Adrenal gland (tissue), 12 donors: ENCODE data around the gene KCNT1. TPM values are rescaled to one million over a fixed set of nuclear protein-coding genes. Genes with fewer than 3 reads are reported as not detected.

Source experiments
- DNase-seq, 7 donors: peaks; one replicate each; pipeline ENCODE4 v3.0.0-alpha.2; 2019 to 2020
- H3K27ac ChIP-seq, 5 donors: fragments of 200-600 bp; sonication (generic) in 4 of 5; 1 replicate in 3 of 5; 2 replicates in 2 of 5; pipeline versions ENCODE4 v1.5.1 to v1.8.0; 2016 to 2020; ENCODE audit warnings: mild to moderate bottlenecking in 1 of 5
- H3K27me3 ChIP-seq: fragments of 200-600 bp; 2 replicates; pipeline ENCODE4 v1.8.0; 2021
- H3K36me3 ChIP-seq, 2 donors: fragments of 200-600 bp; replicated peaks in 1 of 2; 1 replicate in 1 of 2; 2 replicates in 1 of 2; pipeline versions ENCODE4 v1.5.1 to v1.8.0; 2018 to 2022
- H3K4me1 ChIP-seq, 2 donors: fragments of 200-600 bp; replicated peaks in 1 of 2; 1 replicate in 1 of 2; 2 replicates in 1 of 2; pipeline versions ENCODE4 v1.5.1 to v1.8.0; 2018 to 2021
- H3K4me3 ChIP-seq, 4 donors: fragments of 200-600 bp; sonication (generic) in 3 of 4; one replicate each; pipeline ENCODE4 v1.5.1; 2016 to 2018
- H3K9me3 ChIP-seq, 3 donors: fragments of 200-600 bp; sonication (generic) in 1 of 3; replicated peaks in 1 of 3; 1 replicate in 2 of 3; 2 replicates in 1 of 3; pipeline versions ENCODE4 v1.5.1 to v1.8.0; 2016 to 2021
- POLR2A ChIP-seq, 2 donors: fragments of 450-650 bp; IDR thresholded peaks; one replicate each; pipeline ENCODE4 v1.6.1; 2017; ENCODE audit warnings: antibody characterized with exemption in 2 of 2, mild to moderate bottlenecking in 2 of 2, moderate library complexity in 1 of 2
- WGBS, 4 donors: extraction: QIAGEN DNeasy Blood & Tissue Kit in 2 of 4; methylation state at CpG; one replicate each; pipeline versions ENCODE4 v1.1.5 to v1.1.7; 2013 to 2017; 5-methylcytosine and 5-hydroxymethylcytosine counted together
- intact Hi-C, 2 donors: fragments of 100-400 bp; cut with DNase I; formaldehyde crosslinking; loops; one replicate each; pipeline versions ENCODE4 v1.14.1 to v1.15.0; 2022 to 2023
- polyA plus RNA-seq, 3 donors: library from polyadenylated mRNA; stranded (reverse); fragments of 200-250 nt in 2 of 3; fragments of 350-450 nt in 1 of 3; fragmentation: Illumina TruSeq in 1 of 3; extraction: RNeasy Lipid Tissue Mini Kit (QIAGEN cat#74804) in 1 of 3; gene quantifications; one replicate each; pipeline ENCODE4 v1.2.3, GENCODE V29; 2013 to 2014
- total RNA-seq, 9 donors: library from RNA; depleted of rRNA in 4 of 9; stranded (reverse); fragments of >200 nt in 4 of 9; fragments of 120-200 nt in 1 of 9; fragmentation: NEBNext Ultra II Directional in 1 of 9; extraction: Animal tissue kit (Norgen Biotek cat#: 25700) in 1 of 9; gene quantifications; one replicate each; pipeline versions ENCODE4 v1.1.0 to v1.2.4, GENCODE V29; 2013 to 2023
- TF ChIP-seq, protein P1 (sequence below), 6 experiments: fragments of 450-650 bp in 4 of 6; fragments of 200-600 bp in 2 of 6; sonication (generic) in 1 of 6; IDR thresholded peaks; 1 replicate in 5 of 6; 2 replicates in 1 of 6; pipeline versions ENCODE4 v1.5.1 to v1.8.0; 2016 to 2021; ENCODE audit warnings: antibody characterized with exemption in 6 of 6, mild to moderate bottlenecking in 2 of 6, moderate library complexity in 1 of 6
- donor health status: healthy with polysubstance abuse.
- donor health status: Bipolar disorder and iron deficiency.
- donor health status: DM: yes; HTN: yes; CAD: no.
- donor health status: DM: no; HTN: no; CAD: no.
- donor health status: DM: no; HTN: no; CAD: no.
- donor health status: DM: yes; HTN: yes; CAD: no.

The KCNT1 gene
- total and polyA plus RNA-seq, 12 donors, result 0.05 to 2.4 (median 0.24) TPM; not detected in 6

GRCh38 chr9:135826188-135826545 lies 124.2 kb downstream of the KCNT1 start:
- no peak overlapping the region for H3K27ac ChIP-seq
- TF ChIP-seq, protein P1, sequence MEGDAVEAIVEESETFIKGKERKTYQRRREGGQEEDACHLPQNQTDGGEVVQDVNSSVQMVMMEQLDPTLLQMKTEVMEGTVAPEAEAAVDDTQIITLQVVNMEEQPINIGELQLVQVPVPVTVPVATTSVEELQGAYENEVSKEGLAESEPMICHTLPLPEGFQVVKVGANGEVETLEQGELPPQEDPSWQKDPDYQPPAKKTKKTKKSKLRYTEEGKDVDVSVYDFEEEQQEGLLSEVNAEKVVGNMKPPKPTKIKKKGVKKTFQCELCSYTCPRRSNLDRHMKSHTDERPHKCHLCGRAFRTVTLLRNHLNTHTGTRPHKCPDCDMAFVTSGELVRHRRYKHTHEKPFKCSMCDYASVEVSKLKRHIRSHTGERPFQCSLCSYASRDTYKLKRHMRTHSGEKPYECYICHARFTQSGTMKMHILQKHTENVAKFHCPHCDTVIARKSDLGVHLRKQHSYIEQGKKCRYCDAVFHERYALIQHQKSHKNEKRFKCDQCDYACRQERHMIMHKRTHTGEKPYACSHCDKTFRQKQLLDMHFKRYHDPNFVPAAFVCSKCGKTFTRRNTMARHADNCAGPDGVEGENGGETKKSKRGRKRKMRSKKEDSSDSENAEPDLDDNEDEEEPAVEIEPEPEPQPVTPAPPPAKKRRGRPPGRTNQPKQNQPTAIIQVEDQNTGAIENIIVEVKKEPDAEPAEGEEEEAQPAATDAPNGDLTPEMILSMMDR (IDR thresholded peaks at IDR 0.05), result no peak
- TF ChIP-seq POLR2A (IDR thresholded peaks at IDR 0.05), result no peak
- peaks cover 0 to 30% of the 10 kb centered on the region in 2 donors for H3K36me3 ChIP-seq
- 87 to 98% (median 96%) methylated on average over 9 to 14 of the region's 14 CpGs for WGBS, 4 donors
- no peaks in the 10 kb centered on the region for H3K9me3 ChIP-seq
- intact Hi-C loops, result no loop called here
- H3K4me1 ChIP-seq, result no peaks in the 10 kb centered on the region
- no peaks in the 10 kb centered on the region for H3K27me3 ChIP-seq
- peak in 1 of 7 donors; percentile 43 for DNase-seq
- no peak overlapping the region for H3K4me3 ChIP-seq

- DNase-seq, result peak in 1 of 7 donors; percentile 3
- Histone ChIP-seq H3K4me1 (no peaks in the 10 kb centered on the region), H3K36me3 (peaks cover 0 to 20% of the 10 kb centered on the region in 2 donors), H3K9me3 (no peaks in the 10 kb centered on the region), H3K27ac (no peak overlapping the region), H3K4me3 (no peak overlapping the region), H3K27me3 (no peaks in the 10 kb centered on the region)
- intact Hi-C loops, result no loop called here
- 90 to 98% (median 96%) methylated on average over 12 of the region's 12 CpGs for WGBS, 4 donors
- TF ChIP-seq, protein P1 (IDR thresholded peaks at IDR 0.05), result no peak
- TF ChIP-seq POLR2A (IDR thresholded peaks at IDR 0.05), result no peak
Measured at GRCh38 chr9:135827301-135827700, 125.3 kb downstream of the KCNT1 start.

GRCh38 chr9:135827866-135828580 lies 126.0 kb downstream of the KCNT1 start:
- H3K36me3 ChIP-seq, result peaks cover 0 to 13% of the 10 kb centered on the region in 2 donors
- H3K4me1 ChIP-seq, result no peaks in the 10 kb centered on the region
- H3K27me3 ChIP-seq, result no peaks in the 10 kb centered on the region
- H3K27ac ChIP-seq, result no peak overlapping the region
- intact Hi-C loops, result no loop called here
- peak in 2 of 7 donors; percentile 15 to 30 for DNase-seq
- H3K4me3 ChIP-seq, result no peak overlapping the region
- 94 to 99% (median 97%) methylated on average over 9 to 13 of the region's 13 CpGs for WGBS, 4 donors
- H3K9me3 ChIP-seq, result no peaks in the 10 kb centered on the region
- TF ChIP-seq, protein P1 (IDR thresholded peaks at IDR 0.05), result no peak
- TF ChIP-seq POLR2A (IDR thresholded peaks at IDR 0.05), result no peak

- H3K9me3 ChIP-seq, result no peaks in the 10 kb centered on the region
- H3K27me3 ChIP-seq, result no peaks in the 10 kb centered on the region
- intact Hi-C loops, result no loop called here
- DNase-seq, result no peak
- no peak for TF ChIP-seq POLR2A (IDR thresholded peaks at IDR 0.05)
- TF ChIP-seq, protein P1 (IDR thresholded peaks at IDR 0.05), result no peak
- no peak overlapping the region for H3K4me3 ChIP-seq
- no peak overlapping the region for H3K27ac ChIP-seq
- H3K4me1 ChIP-seq, result no peaks in the 10 kb centered on the region
- peaks cover 0 to 6% of the 10 kb centered on the region in 2 donors for H3K36me3 ChIP-seq
- WGBS, 4 donors, result 94 to 98% (median 96%) methylated on average over 5 of the region's 5 CpGs
Measured at GRCh38 chr9:135828656-135829055, 126.7 kb downstream of the KCNT1 start.
